Trophoblast cell (in vitro differentiated cells and primary cell): Measurements from ENCODE around the gene TNIK.

Experiments used
- DNase-seq, 2 donors: peaks; one replicate each; pipeline ENCODE4 v3.0.0-alpha.2; 2016
- H2AFZ ChIP-seq: 2 replicates; pipeline ENCODE4 v1.6.1; 2013; ENCODE audit warnings: low read length, moderate library complexity, mild to moderate bottlenecking; ENCODE audit not compliant: insufficient read depth, poor library complexity
- H2AK5ac ChIP-seq: 2 replicates; pipeline ENCODE4 v1.6.1; 2013; ENCODE audit warnings: mild to moderate bottlenecking, low read length
- H2BK120ac ChIP-seq: 2 replicates; pipeline ENCODE4 v1.6.1; 2013; ENCODE audit warnings: low read length, mild to moderate bottlenecking, moderate library complexity; ENCODE audit not compliant: insufficient read depth, poor library complexity
- H2BK12ac ChIP-seq: 2 replicates; pipeline ENCODE4 v1.6.1; 2013; ENCODE audit warnings: mild to moderate bottlenecking, low read length, moderate library complexity
- H2BK5ac ChIP-seq: 2 replicates; pipeline ENCODE4 v1.6.1; 2013; ENCODE audit warnings: low read length, low read depth, moderate library complexity, mild to moderate bottlenecking; ENCODE audit not compliant: poor library complexity
- H3K14ac ChIP-seq: 2 replicates; pipeline ENCODE4 v1.6.1; 2013; ENCODE audit warnings: mild to moderate bottlenecking, low read length
- H3K18ac ChIP-seq: 2 replicates; pipeline ENCODE4 v1.6.1; 2013; ENCODE audit warnings: mild to moderate bottlenecking, low read length
- H3K23ac ChIP-seq: 2 replicates; pipeline ENCODE4 v1.6.1; 2013; ENCODE audit warnings: low read length
- H3K27ac ChIP-seq: 2 replicates; pipeline ENCODE4 v1.5.1; 2013; ENCODE audit warnings: low read depth, mild to moderate bottlenecking, inconsistent platforms, low read length, moderate library complexity
- H3K27me3 ChIP-seq: 2 replicates; pipeline ENCODE4 v1.6.1; 2013; ENCODE audit warnings: inconsistent platforms, mild to moderate bottlenecking, low read length, moderate library complexity; ENCODE audit not compliant: insufficient read depth
- H3K36me3 ChIP-seq, 2 experiments: 1 replicate in 1 of 2; 2 replicates in 1 of 2; pipeline ENCODE4 v1.6.1; 2013; ENCODE audit warnings: low read length in 2 of 2, mild to moderate bottlenecking in 2 of 2, moderate library complexity in 1 of 2; ENCODE audit not compliant: insufficient read depth in 2 of 2, control insufficient read depth in 1 of 2
- H3K4ac ChIP-seq: 2 replicates; pipeline ENCODE4 v1.6.1; 2013; ENCODE audit warnings: low read depth, mild to moderate bottlenecking, low read length, moderate library complexity
- H3K4me1 ChIP-seq, 2 experiments: 1 replicate in 1 of 2; 2 replicates in 1 of 2; pipeline ENCODE4 v1.6.1; 2013; ENCODE audit warnings: low read length in 2 of 2, mild to moderate bottlenecking in 2 of 2, moderate library complexity in 1 of 2; ENCODE audit not compliant: insufficient read depth in 2 of 2, control insufficient read depth in 1 of 2
- H3K4me2 ChIP-seq: 2 replicates; pipeline ENCODE4 v1.6.1; 2013; ENCODE audit warnings: inconsistent platforms, mild to moderate bottlenecking, low read length, moderate library complexity
- H3K4me3 ChIP-seq: 2 replicates; pipeline ENCODE4 v1.5.1; 2013; ENCODE audit warnings: mild to moderate bottlenecking, low read depth, low read length, inconsistent platforms
- H3K79me1 ChIP-seq: one replicate; pipeline ENCODE4 v1.6.1; 2013; ENCODE audit warnings: low read length
- H3K79me2 ChIP-seq: 2 replicates; pipeline ENCODE4 v1.6.1; 2013; ENCODE audit warnings: low read length, mild to moderate bottlenecking; ENCODE audit not compliant: control insufficient read depth, insufficient read depth, poor library complexity
- H3K9ac ChIP-seq: 2 replicates; pipeline ENCODE4 v1.6.1; 2013; ENCODE audit warnings: mild to moderate bottlenecking, low read length
- H3K9me3 ChIP-seq: 2 replicates; pipeline ENCODE4 v1.6.1; 2013; ENCODE audit warnings: low read depth, mild to moderate bottlenecking, control low read depth, inconsistent platforms, low read length; ENCODE audit not compliant: insufficient read depth
- H4K12ac ChIP-seq: 2 replicates; pipeline ENCODE4 v1.6.1; 2013; ENCODE audit warnings: low read depth, mild to moderate bottlenecking, low read length, moderate library complexity
- H4K8ac ChIP-seq: 2 replicates; pipeline ENCODE4 v1.6.1; 2013; ENCODE audit warnings: low read depth, mild to moderate bottlenecking, low read length, moderate library complexity
- H4K91ac ChIP-seq: one replicate; pipeline ENCODE4 v1.6.1; 2013; ENCODE audit warnings: low read depth, mild to moderate bottlenecking, low read length, moderate library complexity
- WGBS: extraction: QIAGEN DNeasy Blood & Tissue Kit; methylation state at CpG from one replicate; pipeline ENCODE4 v1.1.7; 2013; ENCODE audit warnings: missing lambda C conversion rate; ENCODE audit not compliant: insufficient read length, insufficient coverage; ENCODE audit errors: extremely low coverage; 5-methylcytosine and 5-hydroxymethylcytosine counted together

TNIK gene

GRCh38 chr3:171101982-171102641 lies 358.1 kb downstream of the TNIK start:
- WGBS: no CpG with 5 or more reads among the region's 2 CpGs
- H3K9me3 ChIP-seq: no peaks in the 10 kb centered on the region
- no peak overlapping the region for H3K18ac ChIP-seq
- no peak overlapping the region for H2BK120ac ChIP-seq
- no peak overlapping the region for H3K9ac ChIP-seq
- no peak overlapping the region for H3K4me3 ChIP-seq
- no peaks in the 10 kb centered on the region for H3K36me3 ChIP-seq
- H3K79me1 ChIP-seq: no peaks in the 10 kb centered on the region
- H3K4ac ChIP-seq: no peak overlapping the region
- no peak overlapping the region for H3K14ac ChIP-seq
- H3K27me3 ChIP-seq: no peaks in the 10 kb centered on the region
- no peak overlapping the region for H2BK12ac ChIP-seq
- no peak overlapping the region for H4K8ac ChIP-seq
- no peak overlapping the region for H3K27ac ChIP-seq
- no peak overlapping the region for H2AK5ac ChIP-seq
- no peak for DNase-seq
- H4K12ac ChIP-seq: no peak overlapping the region
- H3K23ac ChIP-seq: no peak overlapping the region
- H4K91ac ChIP-seq: no peak overlapping the region
- H2BK5ac ChIP-seq: no peak overlapping the region
- H3K4me2 ChIP-seq: no peak overlapping the region
- H3K4me1 ChIP-seq: no peaks in the 10 kb centered on the region
- H3K79me2 ChIP-seq: no peaks in the 10 kb centered on the region
- H2AFZ ChIP-seq: no peak overlapping the region

GRCh38 chr3:171099911-171100310 lies 360.3 kb downstream of the TNIK start:
- H3K4me1 ChIP-seq: no peaks in the 10 kb centered on the region
- WGBS: no CpG with 5 or more reads among the region's 1 CpG

GRCh38 chr3:171095063-171095462 lies 365.1 kb downstream of the TNIK start:
- H3K36me3 ChIP-seq: no peaks in the 10 kb centered on the region
- no peaks in the 10 kb centered on the region for H3K4me1 ChIP-seq
- no peak overlapping the region for H4K8ac ChIP-seq
- no peak overlapping the region for H3K18ac ChIP-seq
- H2AK5ac ChIP-seq: no peak overlapping the region
- no peaks in the 10 kb centered on the region for H3K79me2 ChIP-seq
- H3K4ac ChIP-seq: no peak overlapping the region
- H3K23ac ChIP-seq: no peak overlapping the region
- no peaks in the 10 kb centered on the region for H3K27me3 ChIP-seq
- no peak for DNase-seq
- H3K79me1 ChIP-seq: no peaks in the 10 kb centered on the region
- no peaks in the 10 kb centered on the region for H3K9me3 ChIP-seq
- H2BK120ac ChIP-seq: no peak overlapping the region
- no peak overlapping the region for H3K4me3 ChIP-seq
- H4K12ac ChIP-seq: no peak overlapping the region
- no peak overlapping the region for H2BK5ac ChIP-seq
- no peak overlapping the region for H2BK12ac ChIP-seq
- no peak overlapping the region for H3K4me2 ChIP-seq
- H3K9ac ChIP-seq: no peak overlapping the region
- no CpG with 5 or more reads among the region's 1 CpG for WGBS
- no peak overlapping the region for H4K91ac ChIP-seq
- H3K14ac ChIP-seq: no peak overlapping the region
- H3K27ac ChIP-seq: no peak overlapping the region
- no peak overlapping the region for H2AFZ ChIP-seq

More at GRCh38 chr3:171099911-171100310, 360.3 kb downstream of the TNIK start:
- no peak overlapping the region for H2AFZ ChIP-seq
- H3K9me3 ChIP-seq: no peaks in the 10 kb centered on the region
- no peak overlapping the region for H4K12ac ChIP-seq
- H3K36me3 ChIP-seq: no peaks in the 10 kb centered on the region
- H3K4me3 ChIP-seq: no peak overlapping the region
- no peak overlapping the region for H3K4me2 ChIP-seq
- H4K91ac ChIP-seq: no peak overlapping the region
- H2BK5ac ChIP-seq: no peak overlapping the region
- H3K4ac ChIP-seq: no peak overlapping the region
- no peak overlapping the region for H4K8ac ChIP-seq
- no peak overlapping the region for H2BK120ac ChIP-seq
- no peaks in the 10 kb centered on the region for H3K79me2 ChIP-seq
- no peak for DNase-seq
- H3K27me3 ChIP-seq: no peaks in the 10 kb centered on the region
- no peak overlapping the region for H3K9ac ChIP-seq
- H2AK5ac ChIP-seq: no peak overlapping the region
- no peak overlapping the region for H3K14ac ChIP-seq
- no peak overlapping the region for H3K23ac ChIP-seq
- H3K79me1 ChIP-seq: no peaks in the 10 kb centered on the region
- no peak overlapping the region for H2BK12ac ChIP-seq
- no peak overlapping the region for H3K27ac ChIP-seq
- H3K18ac ChIP-seq: no peak overlapping the region

GRCh38 chr3:171094411-171094810 lies 365.8 kb downstream of the TNIK start:
- no peak overlapping the region for H3K9ac ChIP-seq
- no peak overlapping the region for H4K12ac ChIP-seq
- no CpG with 5 or more reads among the region's 3 CpGs for WGBS
- H4K8ac ChIP-seq: no peak overlapping the region
- H2AFZ ChIP-seq: no peak overlapping the region
- no peak overlapping the region for H4K91ac ChIP-seq
- DNase-seq: no peak
- H3K79me2 ChIP-seq: no peaks in the 10 kb centered on the region
- H3K79me1 ChIP-seq: no peaks in the 10 kb centered on the region
- H2BK120ac ChIP-seq: no peak overlapping the region
- no peak overlapping the region for H3K14ac ChIP-seq
- H3K27ac ChIP-seq: no peak overlapping the region
- H2AK5ac ChIP-seq: no peak overlapping the region
- H3K4ac ChIP-seq: no peak overlapping the region
- no peaks in the 10 kb centered on the region for H3K9me3 ChIP-seq
- H3K4me2 ChIP-seq: no peak overlapping the region
- no peak overlapping the region for H2BK5ac ChIP-seq
- H3K36me3 ChIP-seq: no peaks in the 10 kb centered on the region
- no peak overlapping the region for H3K18ac ChIP-seq
- no peak overlapping the region for H3K23ac ChIP-seq
- no peak overlapping the region for H2BK12ac ChIP-seq
- H3K4me1 ChIP-seq: peaks cover 0 to 4% of the 10 kb centered on the region in 2 experiments
- no peak overlapping the region for H3K4me3 ChIP-seq
- H3K27me3 ChIP-seq: no peaks in the 10 kb centered on the region
